HAP-1 (cell line): ENCODE measurements around the gene CLIP2.
"Not testable (repeated sequence)": the region's sequence is repeated elsewhere in the genome, so short reads cannot be mapped to it uniquely, and the experiment has no call there.

Source experiments
- DNase-seq, 2 experiments: peaks; one replicate each; pipeline ENCODE4 v3.0.0-alpha.2; 2016 to 2020; ENCODE audit warnings: low spot score in 2 of 2
- H3K27me3 ChIP-seq: fragments of 250-450 bp; sonication (Bioruptor Pico); 2 replicates; pipeline ENCODE4 v1.5.1; 2020; ENCODE audit warnings: low read depth, mild to moderate bottlenecking, moderate library complexity
- H3K36me3 ChIP-seq: fragments of 250-450 bp; sonication (Bioruptor Pico); replicated peaks from 2 replicates; pipeline ENCODE4 v1.5.1; 2020; ENCODE audit warnings: mild to moderate bottlenecking
- H3K4me1 ChIP-seq: fragments of 250-450 bp; sonication (Bioruptor Pico); 2 replicates; pipeline ENCODE4 v1.5.1; 2020; ENCODE audit warnings: mild to moderate bottlenecking
- H3K4me3 ChIP-seq: fragments of 250-450 bp; sonication (Bioruptor Pico); 2 replicates; pipeline ENCODE4 v1.5.1; 2020; ENCODE audit warnings: mild to moderate bottlenecking, moderate library complexity
- H3K9me3 ChIP-seq: fragments of 250-450 bp; sonication (Bioruptor Pico); 2 replicates; pipeline ENCODE4 v1.5.1; 2020; ENCODE audit warnings: mild to moderate bottlenecking, moderate library complexity
- in situ Hi-C: fragments of 300-500 bp; cut with MboI; formaldehyde crosslinking; loops from 3 replicates; pipeline ENCODE4 v1.14.3; 2020; ENCODE audit warnings: low sequenced_read_pairs, inconsistent platforms, mixed read lengths

Gene CLIP2

DNA sequence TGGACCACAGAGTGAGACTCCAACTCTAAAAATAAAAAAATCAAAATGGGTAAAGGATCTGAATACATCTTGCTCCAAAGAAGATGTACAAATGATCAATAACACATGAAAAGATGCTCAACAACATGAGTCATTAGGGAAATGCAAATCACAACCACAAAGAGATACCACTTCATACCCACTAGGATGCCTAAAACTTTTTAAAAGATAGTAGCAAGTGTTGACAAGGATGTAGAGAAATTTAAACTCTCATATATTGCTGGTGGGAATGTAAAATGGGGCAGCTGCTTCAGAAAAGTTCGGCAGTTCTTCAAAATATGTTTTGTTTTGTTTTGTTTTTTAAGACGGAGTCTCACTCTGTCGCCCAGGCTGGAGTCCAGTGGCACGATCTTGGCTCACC is 118.8 kb downstream of the CLIP2 start:
- DNase-seq = no peak
- no peak overlapping the region for H3K4me3 ChIP-seq
- H3K4me1 ChIP-seq = no peaks in the 10 kb centered on the region
- in situ Hi-C loops = no loop called here
- H3K27me3 ChIP-seq = no peaks in the 10 kb centered on the region
- H3K9me3 ChIP-seq = no peaks in the 10 kb centered on the region
- H3K36me3 ChIP-seq = 0 out of 2 replicates have a peak, but pooled peaks cover 2% of the 10 kb centered on the region

GRCh38 chr7:74409571-74409970 is 120.4 kb downstream of the CLIP2 start:
- no peaks in the 10 kb centered on the region for H3K4me1 ChIP-seq
- in situ Hi-C loops = no loop called here
- H3K9me3 ChIP-seq = no peaks in the 10 kb centered on the region
- 0 out of 2 replicates have a peak, but pooled peaks cover 2% of the 10 kb centered on the region for H3K36me3 ChIP-seq
- H3K4me3 ChIP-seq = no peak overlapping the region
- H3K27me3 ChIP-seq = no peaks in the 10 kb centered on the region
- no peak for DNase-seq

DNA sequence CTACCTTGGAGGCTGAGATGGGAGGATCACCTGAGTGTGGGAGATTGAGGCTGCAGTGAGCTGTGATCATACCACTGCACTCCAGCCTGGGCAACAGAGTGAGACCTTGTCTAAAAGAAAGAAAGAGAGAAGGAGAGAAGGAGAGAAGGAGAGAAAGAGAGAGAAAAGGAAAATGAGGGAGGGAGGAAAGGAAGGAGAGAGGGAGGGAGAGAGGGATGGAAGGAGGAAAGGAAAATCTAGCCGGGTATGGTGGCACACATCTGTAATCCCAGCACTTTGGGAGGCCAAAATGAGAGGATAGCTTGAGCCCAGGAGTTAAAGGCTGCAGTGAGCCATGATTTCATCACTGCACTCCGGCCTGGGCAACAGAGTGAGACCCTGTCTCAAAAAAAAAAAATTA is 121.6 kb downstream of the CLIP2 start:
- Histone ChIP-seq H3K4me1 (no peaks in the 10 kb centered on the region), H3K9me3 (no peaks in the 10 kb centered on the region), H3K36me3 (no peaks in the 10 kb centered on the region), H3K27me3 (no peaks in the 10 kb centered on the region), H3K4me3 (no peak overlapping the region)
- in situ Hi-C loops = no loop called here
- no peak for DNase-seq

DNA sequence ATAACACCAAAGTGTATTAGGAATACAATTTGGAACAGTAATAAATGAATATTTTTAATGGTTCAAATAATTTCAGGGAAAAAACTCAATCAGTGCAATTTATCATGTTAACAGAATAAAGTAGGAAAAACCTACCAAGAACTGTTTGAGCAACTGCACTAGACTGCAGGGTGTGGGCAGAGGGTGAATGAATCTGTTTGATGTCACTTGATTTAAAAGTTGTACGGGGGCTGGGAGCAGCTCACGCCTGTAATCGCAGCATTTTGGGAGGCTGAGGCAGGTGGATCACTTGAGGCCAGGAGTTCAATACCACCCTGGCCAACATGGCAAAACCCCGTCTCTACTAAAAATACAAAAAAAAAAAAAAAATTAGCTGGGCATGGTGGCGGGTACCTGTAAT is 122.4 kb downstream of the CLIP2 start:
- H3K4me1 ChIP-seq, H3K4me3 ChIP-seq, H3K36me3 ChIP-seq, DNase-seq, H3K9me3 ChIP-seq, H3K27me3 ChIP-seq, in situ Hi-C loops: not testable (repeated sequence)

DNA sequence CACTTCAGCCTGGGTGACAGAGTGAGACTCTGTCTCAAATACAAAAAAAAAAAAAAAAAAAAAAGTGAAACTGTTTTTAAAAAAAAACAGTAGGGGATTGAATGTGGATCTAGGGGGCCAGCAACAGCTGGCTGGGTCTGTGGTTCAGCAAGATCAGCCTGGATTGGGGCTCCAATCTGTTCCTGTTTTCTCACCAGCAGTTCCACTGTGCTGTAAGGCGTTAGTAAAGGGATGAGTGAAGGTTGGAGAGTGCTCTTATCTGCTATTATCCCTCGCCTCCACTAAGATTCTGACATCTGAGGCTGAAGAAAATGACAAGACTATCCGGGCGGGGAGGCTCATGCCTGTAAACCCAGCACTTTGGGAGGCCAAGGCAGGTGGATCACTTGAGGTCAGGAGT is 122.8 kb downstream of the CLIP2 start:
- no peak overlapping the region for H3K4me3 ChIP-seq
- in situ Hi-C loops = no loop called here
- H3K9me3 ChIP-seq = no peaks in the 10 kb centered on the region
- H3K36me3 ChIP-seq = no peaks in the 10 kb centered on the region
- no peak for DNase-seq
- H3K27me3 ChIP-seq = no peaks in the 10 kb centered on the region
- H3K4me1 ChIP-seq = no peaks in the 10 kb centered on the region

GRCh38 chr7:74412603-74413002 is 123.4 kb downstream of the CLIP2 start:
- Histone ChIP-seq H3K36me3 (no peaks in the 10 kb centered on the region), H3K4me1 (no peaks in the 10 kb centered on the region), H3K4me3 (no peak overlapping the region), H3K27me3 (no peaks in the 10 kb centered on the region), H3K9me3 (no peaks in the 10 kb centered on the region)
- DNase-seq = no peak
- in situ Hi-C loops = no loop called here

GRCh38 chr7:74414595-74415333 is 125.6 kb downstream of the CLIP2 start:
- H3K9me3 ChIP-seq, H3K27me3 ChIP-seq, H3K4me1 ChIP-seq, in situ Hi-C loops, H3K4me3 ChIP-seq, H3K36me3 ChIP-seq, DNase-seq: not testable (repeated sequence)

DNA sequence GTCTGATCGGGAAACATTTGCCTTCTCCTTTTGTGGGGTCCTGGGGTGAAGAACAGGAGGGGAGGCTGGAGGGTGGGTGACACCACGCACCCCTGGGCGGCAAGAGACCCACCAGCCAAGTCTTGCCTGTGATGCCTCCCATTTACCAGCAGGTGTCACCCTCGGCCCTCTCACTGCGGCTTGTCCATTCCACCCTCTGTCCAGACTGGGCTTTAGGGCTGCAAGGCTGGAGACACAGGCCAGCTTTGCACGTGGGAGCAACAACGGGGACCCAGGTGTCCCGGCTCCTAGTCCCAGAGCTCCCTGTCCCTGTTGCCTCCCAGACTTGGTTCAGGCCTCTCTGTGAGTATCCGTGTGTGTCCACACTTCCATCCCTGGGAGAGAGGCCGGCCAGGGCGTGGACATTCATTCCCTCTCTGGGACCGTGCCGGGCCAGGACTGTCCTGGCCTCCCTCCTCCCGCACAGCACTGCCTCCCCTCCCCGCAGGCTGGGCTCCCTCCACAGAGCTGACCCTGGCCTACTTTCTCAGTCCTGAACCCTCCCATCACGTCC is 128.3 kb downstream of the CLIP2 start:
- in situ Hi-C loops = no loop called here
- Histone ChIP-seq H3K4me1 (no peaks in the 10 kb centered on the region), H3K36me3 (no peaks in the 10 kb centered on the region), H3K4me3 (no peak overlapping the region), H3K27me3 (no peaks in the 10 kb centered on the region), H3K9me3 (no peaks in the 10 kb centered on the region)
- DNase-seq = peak; percentile 60 to 84

- in situ Hi-C loops = no loop called here
- DNase-seq = no peak
- H3K27me3 ChIP-seq = no peaks in the 10 kb centered on the region
- H3K36me3 ChIP-seq = no peaks in the 10 kb centered on the region
- H3K4me1 ChIP-seq = no peaks in the 10 kb centered on the region
- no peak overlapping the region for H3K4me3 ChIP-seq
- no peaks in the 10 kb centered on the region for H3K9me3 ChIP-seq
Measured at GRCh38 chr7:74418076-74418475, 128.9 kb downstream of the CLIP2 start.

- H3K9me3 ChIP-seq = no peaks in the 10 kb centered on the region
- no peaks in the 10 kb centered on the region for H3K36me3 ChIP-seq
- no peak overlapping the region for H3K4me3 ChIP-seq
- no peaks in the 10 kb centered on the region for H3K4me1 ChIP-seq
- DNase-seq = no peak
- H3K27me3 ChIP-seq = no peaks in the 10 kb centered on the region
- in situ Hi-C loops = no loop called here
Measured at GRCh38 chr7:74418538-74418937, 129.3 kb downstream of the CLIP2 start.

DNA sequence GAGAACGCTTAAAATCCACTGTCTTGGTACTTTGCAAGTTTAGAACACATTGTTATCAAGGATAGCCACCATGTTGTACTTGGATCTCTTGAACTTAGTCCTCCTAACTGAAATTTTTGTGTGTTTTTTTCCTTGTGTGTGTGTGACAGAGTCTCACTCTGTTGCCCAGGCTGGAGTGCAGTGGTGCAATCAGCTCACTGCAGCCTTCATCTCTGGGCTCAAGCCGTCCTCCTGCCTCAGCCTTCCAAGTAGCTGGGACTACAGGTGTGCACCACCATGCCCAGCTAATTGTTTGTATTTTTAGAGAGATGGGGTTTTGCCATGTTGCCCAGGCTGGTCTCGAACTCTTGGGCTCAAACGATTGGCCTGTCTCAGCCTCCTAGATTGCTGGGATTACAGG is 130.0 kb downstream of the CLIP2 start:
- DNase-seq, H3K9me3 ChIP-seq, in situ Hi-C loops, H3K4me3 ChIP-seq, H3K27me3 ChIP-seq, H3K36me3 ChIP-seq, H3K4me1 ChIP-seq: not testable (repeated sequence)

GRCh38 chr7:74420006-74420405 is 130.8 kb downstream of the CLIP2 start:
- no peak for DNase-seq
- Histone ChIP-seq H3K27me3 (no peaks in the 10 kb centered on the region), H3K4me1 (no peaks in the 10 kb centered on the region), H3K4me3 (no peak overlapping the region), H3K36me3 (no peaks in the 10 kb centered on the region), H3K9me3 (no peaks in the 10 kb centered on the region)
- in situ Hi-C loops = no loop called here

DNA sequence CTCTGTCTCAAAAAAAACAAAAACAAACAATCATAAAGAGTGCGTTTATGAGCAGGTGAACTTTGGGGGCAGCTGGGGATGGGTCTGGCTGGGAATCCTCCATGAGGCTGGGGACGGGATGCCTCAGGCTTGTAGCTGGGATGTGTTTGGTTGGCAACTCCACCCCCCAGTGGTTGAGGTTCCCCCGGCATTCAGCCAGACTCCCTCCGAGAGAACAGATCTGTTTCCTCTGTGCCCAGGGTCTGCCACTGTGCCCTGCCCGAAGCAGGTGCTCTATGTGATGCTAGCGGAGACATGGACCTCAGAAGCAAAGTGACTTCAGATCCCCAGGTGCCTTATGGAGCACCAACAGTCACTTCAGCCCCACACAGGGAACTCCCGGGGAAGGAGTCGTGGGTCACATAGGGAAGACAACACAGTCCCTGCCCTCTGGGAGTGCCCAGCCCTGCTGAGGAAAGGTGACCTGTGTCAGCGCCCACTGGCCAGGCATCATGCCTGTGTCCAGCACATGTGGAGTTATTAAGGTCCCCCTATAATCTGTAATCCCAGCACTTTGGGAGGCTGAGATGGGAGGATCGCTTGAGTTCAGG is 135.2 kb downstream of the CLIP2 start:
- no peaks in the 10 kb centered on the region for H3K27me3 ChIP-seq
- DNase-seq = no peak
- no peaks in the 10 kb centered on the region for H3K4me1 ChIP-seq
- in situ Hi-C loops = no loop called here
- no peaks in the 10 kb centered on the region for H3K9me3 ChIP-seq
- no peaks in the 10 kb centered on the region for H3K36me3 ChIP-seq
- H3K4me3 ChIP-seq = no peak overlapping the region

- no peaks in the 10 kb centered on the region for H3K36me3 ChIP-seq
- H3K4me3 ChIP-seq = no peak overlapping the region
- H3K4me1 ChIP-seq = no peaks in the 10 kb centered on the region
- in situ Hi-C loops = no loop called here
- no peak for DNase-seq
- H3K27me3 ChIP-seq = no peaks in the 10 kb centered on the region
- no peaks in the 10 kb centered on the region for H3K9me3 ChIP-seq
Measured at GRCh38 chr7:74428023-74428422, 138.8 kb downstream of the CLIP2 start.
